Left renal cortex interstitium (tissue), 4 donors: ENCODE data around the gene PRXL2C. TPM values are rescaled to one million over a fixed set of nuclear protein-coding genes. Genes with fewer than 3 reads are reported as not detected.
"Not testable (repeated sequence)": the region's sequence is repeated elsewhere in the genome, so short reads cannot be mapped to it uniquely, and the experiment has no call there.

Experiments
- DNase-seq, 4 donors: peaks; one replicate each; pipeline ENCODE4 v3.0.0-alpha.2; 2013; ENCODE audit warnings: low read depth in 4 of 4, low spot score in 2 of 4, missing footprints in 1 of 4
- polyA plus RNA-seq, 4 donors: library from polyadenylated mRNA; unstranded; fragments of 120-200 nt; gene quantifications; one replicate each; pipeline ENCODE4 v1.2.1, GENCODE V29; 2013; ENCODE audit not compliant: insufficient read length in 4 of 4

The PRXL2C gene
- polyA plus RNA-seq, 4 donors, result 5.2 to 6.1 (median 5.7) TPM

GRCh38 chr9:96651626-96652025, 3.5 kb downstream of the PRXL2C start:
- no peak for DNase-seq

DNA sequence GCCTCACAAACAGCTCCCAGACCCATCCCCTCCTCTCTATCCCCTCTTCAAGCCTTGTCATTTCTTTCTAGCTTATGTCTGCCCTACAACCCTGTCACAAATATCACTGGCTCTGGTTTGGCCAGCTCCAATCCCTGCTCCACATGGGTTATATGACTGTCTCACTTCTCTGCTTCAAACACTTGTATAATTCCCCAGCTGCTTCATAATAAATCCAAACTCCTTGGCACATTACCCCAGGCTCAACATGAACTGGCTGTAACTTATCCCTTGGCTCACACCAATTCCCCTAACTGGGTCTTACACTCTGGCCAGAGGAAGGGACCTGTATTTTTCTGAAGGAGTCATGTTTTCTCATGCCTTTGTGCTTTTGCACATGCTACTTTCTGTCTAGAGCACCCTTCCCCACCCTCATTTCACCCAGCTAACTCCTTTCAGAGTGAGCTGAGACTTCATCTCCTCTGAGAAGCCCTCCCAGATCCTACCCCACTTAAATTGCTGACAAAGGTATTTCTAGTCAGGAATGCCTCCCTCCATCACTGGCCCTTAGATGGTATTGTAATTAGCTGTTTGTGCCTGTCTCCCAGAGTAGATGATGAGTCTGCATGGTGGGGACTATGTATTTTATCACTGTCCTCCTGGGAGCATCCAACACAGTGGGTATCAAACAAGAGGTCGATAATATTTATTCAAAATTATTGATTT, 5.3 kb downstream of the PRXL2C start:
- DNase-seq, result no peak

DNA sequence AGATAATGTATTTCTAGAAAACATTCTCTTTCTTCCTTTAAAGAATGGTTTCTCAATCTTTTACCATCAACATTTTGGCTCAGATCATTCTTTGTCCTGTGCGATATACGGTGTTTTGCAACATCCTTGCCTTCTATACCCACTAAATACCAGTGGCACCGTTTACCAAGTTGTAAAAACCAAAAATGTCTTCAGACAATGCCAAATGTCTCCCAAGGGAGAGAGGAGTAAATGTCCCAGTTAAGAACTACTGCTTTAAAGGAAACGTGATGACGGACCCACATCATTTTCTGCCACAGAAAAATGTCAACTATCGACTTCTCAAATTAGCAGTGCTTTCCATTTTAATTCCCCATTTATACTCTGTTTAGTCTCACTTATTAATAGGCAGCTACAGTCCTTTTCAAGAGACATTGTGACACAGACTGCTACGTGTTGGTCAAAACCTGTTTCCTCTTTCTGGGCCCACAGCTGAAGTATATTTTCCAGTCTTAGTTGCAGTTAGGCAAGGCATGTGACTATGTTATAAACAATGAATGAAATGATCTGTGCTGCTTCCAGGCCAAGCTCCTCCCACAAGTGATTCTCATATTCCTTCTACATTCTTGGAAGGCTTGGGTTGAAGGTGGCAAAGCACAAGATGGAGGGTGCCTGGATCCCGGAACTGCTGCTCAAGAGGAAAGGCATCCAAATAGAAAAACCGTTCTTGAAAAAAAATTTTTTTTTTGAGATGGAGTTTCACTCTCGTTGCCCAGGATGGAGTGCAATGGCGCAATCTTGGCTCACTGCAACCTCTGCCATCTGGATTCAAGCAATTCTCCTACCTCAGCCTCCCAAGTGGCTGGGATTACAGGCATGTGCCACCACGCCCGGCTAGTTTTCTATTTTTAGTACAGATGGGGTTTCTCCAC, 8.8 kb downstream of the PRXL2C start:
- DNase-seq, result no peak

DNA sequence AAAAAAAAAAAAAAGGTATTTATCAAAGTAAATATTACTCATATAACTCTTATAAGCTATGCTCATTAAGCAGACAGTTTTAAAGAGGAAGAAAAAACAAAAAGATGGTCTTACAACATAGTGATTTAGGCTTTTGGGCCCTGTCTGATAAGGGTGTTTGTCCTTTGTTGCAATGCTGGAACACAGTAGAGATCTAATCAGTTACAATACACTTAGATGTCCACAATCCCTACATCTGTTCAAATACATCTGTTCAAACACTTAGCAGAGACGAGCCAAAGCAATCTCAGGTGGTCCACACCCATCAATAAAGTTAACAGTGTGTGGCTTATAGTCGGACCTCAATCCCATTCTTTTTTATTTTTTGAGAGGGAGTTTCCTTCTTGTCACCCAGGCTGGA, 11.0 kb downstream of the PRXL2C start:
- no peak for DNase-seq

GRCh38 chr9:96641514-96641913, 13.6 kb downstream of the PRXL2C start:
- no peak for DNase-seq

- DNase-seq, result no peak
Observed at GRCh38 chr9:96638606-96639364, 16.3 kb downstream of the PRXL2C start.

- no peak for DNase-seq
Observed at GRCh38 chr9:96636368-96636767, 18.7 kb downstream of the PRXL2C start.

DNA sequence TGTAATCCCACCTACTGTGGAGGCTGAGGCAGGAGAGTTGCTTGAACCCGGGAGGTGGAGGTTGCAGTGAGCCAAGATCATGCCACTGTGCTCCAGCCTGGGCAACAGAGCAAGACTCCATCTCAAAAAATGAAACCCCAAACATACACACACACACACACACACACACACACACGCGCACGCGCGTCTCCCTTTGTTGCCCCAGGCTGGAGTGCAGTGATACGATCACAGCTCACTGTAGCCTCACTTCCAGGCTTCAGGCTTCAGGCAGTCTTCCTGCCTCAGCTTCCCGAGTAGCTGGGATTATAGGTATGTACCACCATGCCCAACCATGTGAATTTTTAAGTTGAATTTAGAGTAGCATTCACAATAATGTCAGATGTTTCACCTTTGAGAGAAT, 21.5 kb downstream of the PRXL2C start:
- DNase-seq, result not testable (repeated sequence)

- no peak for DNase-seq
Observed at GRCh38 chr9:96626912-96627311, 28.2 kb downstream of the PRXL2C start.

- DNase-seq, result no peak
Observed at GRCh38 chr9:96621618-96622017, 33.5 kb downstream of the PRXL2C start.

DNA sequence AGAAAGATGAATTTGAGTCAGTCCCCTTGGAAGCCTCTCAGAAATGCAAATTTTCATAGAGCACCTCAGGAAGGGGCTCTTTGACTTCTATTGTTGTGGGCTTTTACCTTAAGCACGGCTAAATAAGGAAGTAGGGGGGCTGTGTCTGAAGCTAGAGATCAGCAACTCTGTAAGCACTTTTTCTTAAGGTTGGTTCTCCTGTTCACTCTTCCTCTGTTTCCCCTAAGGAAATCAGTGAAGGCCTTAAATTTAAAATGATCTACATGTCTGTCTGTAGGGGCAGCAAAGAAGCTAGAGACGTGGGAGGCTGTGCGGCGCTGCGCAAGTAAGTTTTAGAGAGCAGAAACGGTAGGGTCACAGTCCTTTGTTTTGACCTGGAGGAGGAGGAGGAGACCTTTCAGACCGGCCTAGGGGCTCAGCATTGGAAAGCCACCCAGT, 34.3 kb downstream of the PRXL2C start:
- DNase-seq, result no peak

DNA sequence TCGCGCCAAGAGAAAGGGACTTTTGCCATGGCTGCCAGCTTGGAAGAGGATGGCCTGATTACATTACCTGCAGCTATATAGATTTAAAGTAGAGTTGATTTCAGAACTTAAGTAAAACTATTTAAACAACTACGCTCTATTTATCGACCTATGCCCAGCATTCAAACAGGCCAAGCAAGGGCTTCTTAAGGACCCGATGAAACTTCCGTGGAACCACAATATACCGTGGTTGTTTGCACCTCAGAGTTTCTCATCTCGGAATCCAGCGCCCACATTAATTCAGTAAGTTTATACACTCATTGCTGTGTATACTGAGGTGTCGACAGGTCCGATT, 35.0 kb downstream of the PRXL2C start:
- no peak for DNase-seq

DNA sequence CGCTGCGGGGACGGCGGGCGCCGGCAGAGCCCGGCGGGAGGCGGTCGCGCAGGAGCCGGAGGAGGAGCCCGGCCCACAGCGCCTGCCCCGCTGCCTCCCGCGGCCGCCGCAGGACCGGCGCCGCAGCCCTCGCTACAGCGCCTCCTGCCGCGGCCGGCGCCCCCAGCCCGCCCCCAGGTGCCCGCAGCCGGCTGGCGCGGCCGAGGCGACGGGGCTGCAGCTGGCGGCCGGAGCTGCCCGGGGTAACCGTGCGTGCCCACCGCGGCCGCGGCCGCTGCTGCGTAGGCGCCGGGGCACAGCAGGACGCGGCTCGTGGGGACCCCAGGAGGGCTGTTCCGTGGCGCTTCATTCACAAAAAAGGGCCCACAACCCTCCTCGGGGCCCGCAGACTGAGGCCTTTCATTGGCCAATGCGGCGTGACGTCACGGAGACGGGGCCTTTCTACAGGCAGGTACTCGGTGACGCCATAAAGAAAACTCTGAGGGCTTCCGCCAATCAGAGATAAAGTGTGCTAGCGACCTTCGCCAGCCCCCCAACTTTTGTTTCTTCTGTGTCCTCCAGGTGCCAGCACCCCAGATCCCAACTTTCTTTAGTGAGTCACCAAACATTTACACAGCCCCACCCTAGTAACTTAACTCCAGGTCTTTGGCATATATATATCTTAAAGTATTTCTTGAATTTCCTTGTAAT, 35.5 kb downstream of the PRXL2C start, which contains the start of gene CDC14B:
Gene CDC14B, minus strand, starts transcription at position 353 of the 690 bp plus-strand sequence. CDS start 465 bp downstream, outside the sequence.
- DNase-seq, result peak in 3 of 4 donors; percentile 79 to 92 (median 86)

DNA sequence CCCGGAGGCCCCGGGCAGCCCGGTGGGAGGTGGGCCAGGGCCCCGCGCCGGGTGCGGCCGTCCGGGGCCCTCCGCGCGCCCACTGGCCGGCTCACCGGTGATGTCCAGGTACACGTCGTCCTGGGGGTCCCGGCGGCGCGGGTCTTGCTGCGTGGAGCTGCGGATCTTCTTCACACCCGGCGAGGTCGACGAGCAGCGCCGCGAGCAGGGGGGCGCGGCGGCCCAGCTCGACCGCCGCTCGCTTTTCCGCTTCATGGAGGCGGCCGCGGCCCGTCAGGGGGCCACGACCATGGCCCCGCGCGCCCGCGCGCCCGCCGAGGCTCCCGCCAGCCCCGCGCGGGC, 36.0 kb downstream of the PRXL2C start:
- no peak for DNase-seq

DNA sequence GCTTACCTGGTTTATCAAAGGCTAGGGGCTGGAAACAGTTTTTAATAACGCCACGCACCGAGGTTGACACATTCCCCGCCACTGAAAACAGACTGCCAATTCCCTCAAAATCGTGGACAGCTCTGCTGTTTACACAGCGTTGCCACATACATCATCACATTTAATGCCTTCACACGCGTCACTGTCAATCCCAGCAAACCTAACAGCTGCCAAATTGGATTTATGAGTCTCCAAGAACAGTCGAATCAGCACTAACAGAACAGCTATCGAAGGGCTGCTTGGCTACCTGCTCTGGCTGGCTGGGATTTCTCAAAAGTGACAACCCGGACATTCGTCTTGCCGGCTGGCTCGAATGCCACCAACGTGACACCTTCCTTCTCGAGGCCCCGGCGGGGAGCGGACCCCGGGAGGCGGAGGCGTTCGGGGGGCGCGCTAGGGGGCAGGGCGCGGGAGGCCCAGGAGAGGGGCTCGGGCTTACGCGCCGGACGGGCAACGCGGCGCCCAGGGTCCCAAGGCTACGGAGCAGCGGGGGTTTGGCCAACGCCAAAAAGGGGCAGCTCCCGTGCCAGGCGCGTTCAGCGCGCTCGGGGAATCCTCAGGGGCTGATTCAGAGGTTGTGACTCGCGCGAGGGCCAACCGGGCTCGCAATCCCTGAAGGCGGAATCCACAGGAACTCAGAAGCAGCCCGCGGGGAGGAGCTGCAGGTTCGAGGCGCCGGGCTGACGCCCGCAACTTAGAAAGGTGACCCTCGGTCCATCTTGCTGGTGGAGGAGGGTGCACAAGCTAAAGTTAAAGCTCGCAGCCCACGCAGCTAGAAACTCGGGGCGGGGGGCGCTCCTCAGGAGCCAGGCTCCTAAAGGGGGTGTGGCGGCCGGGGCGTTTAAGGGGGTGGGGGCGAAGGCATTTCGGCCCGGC, 36.7 kb downstream of the PRXL2C start:
- no peak for DNase-seq

GRCh38 chr9:96617439-96618185, 37.5 kb downstream of the PRXL2C start:
- DNase-seq, result no peak

GRCh38 chr9:96616817-96617438, 38.2 kb downstream of the PRXL2C start:
- DNase-seq, result no peak

GRCh38 chr9:96615411-96615810, 39.7 kb downstream of the PRXL2C start:
- no peak for DNase-seq
